ENCODE measurements around the gene SLC7A10. TPM values are rescaled to one million over a fixed set of nuclear protein-coding genes. Genes with fewer than 3 reads are reported as not detected.

Gene SLC7A10
- total RNA-seq, 3 donors from 2014 or later (not counting 1 experiment from before 2014, with no cell fraction given) = not detected

DNA sequence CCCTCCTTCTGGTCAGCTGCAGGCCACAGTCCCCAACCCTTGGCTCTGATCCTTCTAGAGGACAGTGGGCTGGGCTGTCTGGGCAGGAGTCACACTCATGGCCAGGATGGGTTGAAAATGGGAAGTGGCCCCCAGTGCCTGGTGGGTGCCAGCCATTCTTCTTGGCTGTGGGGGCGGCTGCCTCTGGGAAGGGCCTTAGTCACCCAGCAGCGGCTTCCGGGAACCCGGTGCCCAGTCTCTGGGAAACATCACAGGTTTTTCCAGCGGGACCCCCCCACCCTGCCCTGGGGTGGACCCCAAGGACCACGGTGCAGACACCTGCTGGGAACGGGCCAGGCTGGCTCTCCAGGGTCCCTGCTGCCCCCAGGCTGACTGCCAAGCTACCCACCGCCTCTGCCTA is 27.3 kb upstream of the SLC7A10 start:
- Mint-ChIP-seq H3K27ac (no peak overlapping the region), H3K27me3 (ENCODE audit: low read depth in 2 of 2) (no peaks in the 10 kb centered on the region), H3K4me3 (no peak overlapping the region), H3K36me3 (no peaks in the 10 kb centered on the region), H3K4me1 (no peaks in the 10 kb centered on the region), H3K9me3 (no peaks in the 10 kb centered on the region)
- Histone ChIP-seq H3K4me1 (ENCODE audit: control insufficient read depth, insufficient read depth, low read length) (peaks cover 9% of the 10 kb centered on the region), H3K36me3 (ENCODE audit: control insufficient read depth, insufficient read depth, low read length) (no peaks in the 10 kb centered on the region), H3K9me3 (ENCODE audit: control insufficient read depth, insufficient read depth, low read length) (no peaks in the 10 kb centered on the region), H3K27ac (ENCODE audit: low read length) (no peak overlapping the region), H3K4me3 (ENCODE audit: low read length) (no peak overlapping the region), H3K27me3 (ENCODE audit: control insufficient read depth, insufficient read depth, low read length) (no peaks in the 10 kb centered on the region)
- intact Hi-C loops (cut with micrococcal nuclease) = no loop called here
- WGBS (ENCODE audit: insufficient coverage) = 81% methylated on average over 8 of the region's 8 CpGs
- no peak for DNase-seq
- no peak for ATAC-seq
- TF ChIP-seq, protein P1, sequence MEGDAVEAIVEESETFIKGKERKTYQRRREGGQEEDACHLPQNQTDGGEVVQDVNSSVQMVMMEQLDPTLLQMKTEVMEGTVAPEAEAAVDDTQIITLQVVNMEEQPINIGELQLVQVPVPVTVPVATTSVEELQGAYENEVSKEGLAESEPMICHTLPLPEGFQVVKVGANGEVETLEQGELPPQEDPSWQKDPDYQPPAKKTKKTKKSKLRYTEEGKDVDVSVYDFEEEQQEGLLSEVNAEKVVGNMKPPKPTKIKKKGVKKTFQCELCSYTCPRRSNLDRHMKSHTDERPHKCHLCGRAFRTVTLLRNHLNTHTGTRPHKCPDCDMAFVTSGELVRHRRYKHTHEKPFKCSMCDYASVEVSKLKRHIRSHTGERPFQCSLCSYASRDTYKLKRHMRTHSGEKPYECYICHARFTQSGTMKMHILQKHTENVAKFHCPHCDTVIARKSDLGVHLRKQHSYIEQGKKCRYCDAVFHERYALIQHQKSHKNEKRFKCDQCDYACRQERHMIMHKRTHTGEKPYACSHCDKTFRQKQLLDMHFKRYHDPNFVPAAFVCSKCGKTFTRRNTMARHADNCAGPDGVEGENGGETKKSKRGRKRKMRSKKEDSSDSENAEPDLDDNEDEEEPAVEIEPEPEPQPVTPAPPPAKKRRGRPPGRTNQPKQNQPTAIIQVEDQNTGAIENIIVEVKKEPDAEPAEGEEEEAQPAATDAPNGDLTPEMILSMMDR (IDR thresholded peaks at IDR 0.05) = no peak

DNA sequence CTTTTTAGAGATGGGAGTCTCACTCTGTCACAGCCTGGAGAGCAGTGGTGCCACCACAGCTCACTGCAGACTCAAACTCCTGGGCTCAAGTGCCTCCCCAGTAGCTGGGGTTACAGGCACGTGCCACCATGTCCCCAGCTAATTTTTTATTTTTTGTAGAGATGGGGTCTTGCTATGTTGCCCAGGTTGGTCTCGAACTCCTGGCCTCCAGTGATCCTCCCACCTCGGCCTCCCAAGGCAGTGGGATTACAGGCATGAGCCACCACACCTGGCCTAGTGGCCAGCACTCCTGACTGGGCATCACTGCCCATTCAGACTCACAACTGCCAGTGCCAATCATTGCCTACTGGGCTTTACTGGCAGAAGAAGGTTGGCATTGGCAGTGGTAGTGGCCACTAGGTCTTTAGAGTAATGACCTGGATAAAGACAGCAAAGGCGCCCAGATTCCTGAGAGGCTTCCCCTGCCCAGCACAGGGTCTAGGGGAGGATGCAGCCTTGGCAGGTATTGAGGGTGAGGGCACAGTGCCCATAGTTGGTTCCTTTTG is 26.8 kb upstream of the SLC7A10 start:
- TF ChIP-seq, protein P1 (IDR thresholded peaks at IDR 0.05) = no peak
- peaks cover 9% of the 10 kb centered on the region for H3K4me1 ChIP-seq (ENCODE audit: control insufficient read depth, insufficient read depth, low read length)
- H3K36me3 ChIP-seq (ENCODE audit: control insufficient read depth, insufficient read depth, low read length) = no peaks in the 10 kb centered on the region
- no peaks in the 10 kb centered on the region for H3K27me3 ChIP-seq (ENCODE audit: control insufficient read depth, insufficient read depth, low read length)
- no peak for ATAC-seq
- Mint-ChIP-seq H3K36me3 (no peaks in the 10 kb centered on the region), H3K27me3 (ENCODE audit: low read depth in 2 of 2) (no peaks in the 10 kb centered on the region), H3K9me3 (no peaks in the 10 kb centered on the region), H3K27ac (no peak overlapping the region), H3K4me3 (no peak overlapping the region), H3K4me1 (no peaks in the 10 kb centered on the region)
- H3K27ac ChIP-seq (ENCODE audit: low read length) = no peak overlapping the region
- no peak overlapping the region for H3K4me3 ChIP-seq (ENCODE audit: low read length)
- WGBS (ENCODE audit: insufficient coverage) = 83% methylated on average over 4 of the region's 4 CpGs
- H3K9me3 ChIP-seq (ENCODE audit: control insufficient read depth, insufficient read depth, low read length) = no peaks in the 10 kb centered on the region
- intact Hi-C loops (cut with micrococcal nuclease) = no loop called here
- no peak for DNase-seq

DNA sequence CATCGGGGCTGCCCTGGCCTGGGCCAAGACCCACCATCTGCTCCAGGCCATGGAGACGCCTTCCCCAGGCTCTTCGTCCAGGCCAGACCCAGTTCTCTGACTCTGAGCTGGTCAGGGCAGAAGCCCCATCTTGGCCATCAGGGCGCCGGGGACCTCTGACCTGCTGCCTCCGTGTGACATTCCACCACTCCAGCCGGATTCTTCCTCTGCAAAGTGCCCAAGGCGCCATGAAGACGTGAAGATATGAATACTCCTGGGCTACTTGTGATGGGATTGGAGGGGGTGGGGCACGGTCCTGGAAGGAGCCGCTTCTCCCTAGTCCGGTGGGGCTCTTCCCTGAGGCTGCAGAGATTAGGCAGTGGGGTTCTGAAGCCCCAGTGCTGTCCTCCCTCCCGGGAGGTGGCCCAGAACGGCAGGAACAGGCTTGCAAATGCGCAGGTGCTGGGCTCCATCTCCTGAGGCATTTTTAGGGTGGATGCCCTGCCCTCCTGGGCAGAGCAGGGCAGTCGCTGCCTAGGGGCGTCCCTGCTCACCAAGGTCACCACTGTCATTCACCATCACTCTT is 26.0 kb upstream of the SLC7A10 start:
- WGBS (ENCODE audit: insufficient coverage) = 91% methylated on average over 17 of the region's 17 CpGs
- no peaks in the 10 kb centered on the region for H3K36me3 ChIP-seq (ENCODE audit: control insufficient read depth, insufficient read depth, low read length)
- H3K4me1 ChIP-seq (ENCODE audit: control insufficient read depth, insufficient read depth, low read length) = peaks cover 9% of the 10 kb centered on the region
- H3K27ac Mint-ChIP-seq = no peak overlapping the region
- no peak overlapping the region for H3K27ac ChIP-seq (ENCODE audit: low read length)
- no peak for ATAC-seq
- H3K27me3 Mint-ChIP-seq (ENCODE audit: low read depth in 2 of 2) = no peaks in the 10 kb centered on the region
- intact Hi-C loops (cut with micrococcal nuclease) = no loop called here
- DNase-seq = no peak
- no peaks in the 10 kb centered on the region for H3K9me3 ChIP-seq (ENCODE audit: control insufficient read depth, insufficient read depth, low read length)
- TF ChIP-seq, protein P1 (IDR thresholded peaks at IDR 0.05) = no peak
- no peak overlapping the region for H3K4me3 ChIP-seq (ENCODE audit: low read length)
- no peaks in the 10 kb centered on the region for H3K36me3 Mint-ChIP-seq
- no peaks in the 10 kb centered on the region for H3K4me1 Mint-ChIP-seq
- H3K9me3 Mint-ChIP-seq = no peaks in the 10 kb centered on the region
- H3K27me3 ChIP-seq (ENCODE audit: control insufficient read depth, insufficient read depth, low read length) = no peaks in the 10 kb centered on the region
- no peak overlapping the region for H3K4me3 Mint-ChIP-seq

DNA sequence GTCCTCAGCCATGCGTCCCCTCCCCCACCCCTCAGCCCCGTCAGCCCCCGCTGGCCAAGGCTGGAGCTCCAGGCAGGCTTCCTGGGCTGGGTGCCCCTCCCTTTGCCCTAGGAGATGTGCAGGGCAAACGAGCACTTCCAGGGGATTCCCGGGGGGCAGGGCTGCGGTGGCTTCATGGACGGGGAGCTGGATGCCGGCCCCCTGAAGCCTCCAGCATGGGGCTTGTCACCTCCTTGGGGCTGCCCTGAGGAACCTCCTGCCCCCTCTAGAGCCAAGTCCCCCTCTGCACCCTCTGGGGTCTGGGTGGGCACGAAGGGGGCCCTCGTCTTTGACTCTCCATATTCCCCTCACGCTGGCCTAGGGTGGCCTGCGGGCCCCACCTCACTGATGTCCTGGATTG is 25.4 kb upstream of the SLC7A10 start:
- Mint-ChIP-seq H3K27ac (no peak overlapping the region), H3K27me3 (ENCODE audit: low read depth in 2 of 2) (no peaks in the 10 kb centered on the region), H3K9me3 (no peaks in the 10 kb centered on the region), H3K36me3 (no peaks in the 10 kb centered on the region), H3K4me3 (no peak overlapping the region), H3K4me1 (no peaks in the 10 kb centered on the region)
- ATAC-seq (no peak), DNase-seq (no peak)
- Histone ChIP-seq H3K4me3 (ENCODE audit: low read length) (no peak overlapping the region), H3K36me3 (ENCODE audit: control insufficient read depth, insufficient read depth, low read length) (no peaks in the 10 kb centered on the region), H3K27ac (ENCODE audit: low read length) (no peak overlapping the region), H3K4me1 (ENCODE audit: control insufficient read depth, insufficient read depth, low read length) (peaks cover 9% of the 10 kb centered on the region), H3K9me3 (ENCODE audit: control insufficient read depth, insufficient read depth, low read length) (peaks cover 2% of the 10 kb centered on the region), H3K27me3 (ENCODE audit: control insufficient read depth, insufficient read depth, low read length) (no peaks in the 10 kb centered on the region)
- intact Hi-C loops (cut with micrococcal nuclease) = no loop called here
- WGBS (ENCODE audit: insufficient coverage) = 76% methylated on average over 11 of the region's 12 CpGs
- TF ChIP-seq, protein P1 (IDR thresholded peaks at IDR 0.05) = no peak

Data from natural killer cell (primary cell).